H1 (cell line): Measurements from ENCODE around the gene GPC1. TPM values are rescaled to one million over a fixed set of nuclear protein-coding genes. Genes with fewer than 3 reads are reported as not detected.

Source experiments
- CTCF ChIA-PET: fragments of 300-600 bp; sonication (Branson Sonifier 250); formaldehyde crosslinking; loops from one replicate; lab custom pipeline; 2021; ENCODE audit not compliant: partially characterized antibody; lab: Charles Lee
- POLR2A ChIA-PET: fragments of 300-600 bp; sonication (Branson Sonifier 250); formaldehyde crosslinking; loops from one replicate; lab custom pipeline; 2021; ENCODE audit warnings: inconsistent platforms; ENCODE audit not compliant: partially characterized antibody; lab: Charles Lee
- DNase-seq, 2 experiments: peaks; one replicate each; pipeline versions ENCODE4 v3.0.0 to v3.0.0-alpha.2; 2010 to 2022; ENCODE audit warnings: low spot score in 2 of 2, low read depth in 1 of 2, mixed read lengths in 1 of 2
- FAIRE-seq: peaks from 2 replicates; lab custom pipeline; 2011; peaks lifted over from hg19 to GRCh38; lab: Jason Lieb, UNC
- H2AFZ ChIP-seq: 2 replicates; pipeline ENCODE4 v1.8.1; 2012; ENCODE audit warnings: low read length, inconsistent platforms
- H2AK5ac ChIP-seq: 2 replicates; pipeline ENCODE4 v1.6.1; 2013; ENCODE audit warnings: low read depth, low read length
- H2BK120ac ChIP-seq: replicated peaks from 2 replicates; pipeline ENCODE3; 2013; ENCODE audit warnings: low read depth, low read length, inconsistent platforms
- H2BK12ac ChIP-seq: 2 replicates; pipeline ENCODE4 v1.6.1; 2013; ENCODE audit warnings: low read depth, low read length
- H2BK15ac ChIP-seq: 2 replicates; pipeline ENCODE4 v1.6.1; 2013; ENCODE audit warnings: low read length
- H2BK20ac ChIP-seq: 2 replicates; pipeline ENCODE4 v1.6.1; 2013; ENCODE audit warnings: low read length
- H2BK5ac ChIP-seq: 2 replicates; pipeline ENCODE4 v1.6.1; 2013; ENCODE audit warnings: low read depth, low read length
- H3K14ac ChIP-seq: 2 replicates; pipeline ENCODE4 v1.6.1; 2013; ENCODE audit warnings: inconsistent platforms; ENCODE audit not compliant: insufficient read length
- H3K18ac ChIP-seq: 2 replicates; pipeline ENCODE4 v1.6.1; 2013; ENCODE audit warnings: low read length; ENCODE audit errors: extremely low read depth
- H3K23ac ChIP-seq: 2 replicates; pipeline ENCODE4 v1.6.1; 2013; ENCODE audit warnings: inconsistent platforms; ENCODE audit not compliant: insufficient read length
- H3K23me2 ChIP-seq: 2 replicates; pipeline ENCODE4 v1.6.1; 2013; ENCODE audit warnings: low read depth, low read length
- H3K27ac ChIP-seq: 2 replicates; pipeline ENCODE4 v1.6.1; 2011; ENCODE audit warnings: low read depth, low read length, inconsistent platforms
- H3K27me3 ChIP-seq, 4 experiments: replicated peaks in 1 of 4; 1 replicate in 1 of 4; 2 replicates in 3 of 4; pipeline versions ENCODE4 v1.6.1 to v1.8.1; 2011 to 2013; ENCODE audit warnings: low read length in 3 of 4, mild to moderate bottlenecking in 3 of 4, inconsistent platforms in 2 of 4, mixed read lengths in 2 of 4, moderate library complexity in 1 of 4; ENCODE audit not compliant: control insufficient read depth in 3 of 4, insufficient read depth in 3 of 4; ENCODE audit errors: extremely low read depth in 1 of 4
- H3K36me3 ChIP-seq, 4 experiments: 2 replicates each; pipeline versions ENCODE4 v1.6.1 to v1.8.1; 2011 to 2013; ENCODE audit warnings: mild to moderate bottlenecking in 4 of 4, low read length in 3 of 4, moderate library complexity in 2 of 4, control low read depth in 1 of 4, inconsistent platforms in 1 of 4; ENCODE audit not compliant: insufficient read depth in 4 of 4, control insufficient read depth in 2 of 4
- H3K4ac ChIP-seq: replicated peaks from 2 replicates; pipeline ENCODE3; 2013; ENCODE audit warnings: low read length, low read depth, mixed read lengths, inconsistent platforms; ENCODE audit not compliant: insufficient read length
- H3K4me1 ChIP-seq, 4 experiments: replicated peaks in 1 of 4; 1 replicate in 1 of 4; 2 replicates in 3 of 4; pipeline versions ENCODE4 v1.6.1 to v1.8.1; 2011 to 2013; ENCODE audit warnings: low read length in 3 of 4, inconsistent platforms in 2 of 4, mixed read lengths in 1 of 4; ENCODE audit not compliant: insufficient read depth in 4 of 4, control insufficient read depth in 3 of 4
- H3K4me2 ChIP-seq, 2 experiments: 2 replicates each; pipeline versions ENCODE4 v1.6.1 to v1.8.1; 2011 to 2013; ENCODE audit warnings: low read depth in 2 of 2, low read length in 2 of 2, control low read depth in 1 of 2, inconsistent platforms in 1 of 2, mild to moderate bottlenecking in 1 of 2; ENCODE audit not compliant: insufficient read depth in 1 of 2
- H3K4me3 ChIP-seq, 4 experiments: fragments of 200-600, 300-600 bp in 1 of 4; sonication (generic), shearing (Covaris generic), sonication (Bioruptor Twin) in 1 of 4; 2 replicates each; pipeline versions ENCODE4 v1.5.1 to v1.8.1; 2011 to 2016; ENCODE audit warnings: low read length in 4 of 4, low read depth in 3 of 4, control low read depth in 2 of 4, inconsistent platforms in 2 of 4, mild to moderate bottlenecking in 2 of 4, mixed read lengths in 1 of 4, moderate library complexity in 1 of 4; ENCODE audit not compliant: insufficient read depth in 2 of 4; ENCODE audit errors: extremely low read depth in 1 of 4
- H3K56ac ChIP-seq: replicated peaks from 2 replicates; pipeline ENCODE3; 2013; ENCODE audit warnings: low read depth, mild to moderate bottlenecking, mixed read lengths, low read length, inconsistent platforms; ENCODE audit not compliant: insufficient read length
- H3K79me1 ChIP-seq: 2 replicates; pipeline ENCODE4 v1.6.1; 2013; ENCODE audit warnings: low read depth, low read length, control low read depth
- H3K79me2 ChIP-seq, 2 experiments: 2 replicates each; pipeline versions ENCODE4 v1.6.1 to v1.8.1; 2012 to 2013; ENCODE audit warnings: low read length in 2 of 2, mild to moderate bottlenecking in 2 of 2, inconsistent platforms in 1 of 2; ENCODE audit not compliant: insufficient read depth in 2 of 2, control insufficient read depth in 1 of 2
- H3K9ac ChIP-seq, 4 experiments: replicated peaks in 1 of 4; 1 replicate in 1 of 4; 2 replicates in 3 of 4; pipeline versions ENCODE4 v1.6.1 to v1.8.1; 2011 to 2013; ENCODE audit warnings: low read depth in 3 of 4, low read length in 3 of 4, control low read depth in 2 of 4, mild to moderate bottlenecking in 2 of 4, moderate library complexity in 2 of 4, inconsistent platforms in 1 of 4; ENCODE audit errors: extremely low read depth in 1 of 4
- H3K9me3 ChIP-seq, 2 experiments: 2 replicates each; pipeline versions ENCODE4 v1.6.1 to v1.8.1; 2012 to 2013; ENCODE audit warnings: mild to moderate bottlenecking in 2 of 2, moderate library complexity in 2 of 2, control low read depth in 1 of 2, inconsistent platforms in 1 of 2, low read depth in 1 of 2, low read length in 1 of 2, mixed read lengths in 1 of 2; ENCODE audit not compliant: insufficient read depth in 2 of 2
- H4K20me1 ChIP-seq, 2 experiments: replicated peaks in 1 of 2; 2 replicates each; pipeline versions ENCODE3 to v1.8.1; 2011 to 2013; ENCODE audit warnings: inconsistent platforms in 2 of 2, low read length in 2 of 2, mild to moderate bottlenecking in 1 of 2; ENCODE audit not compliant: insufficient read depth in 2 of 2, control insufficient read depth in 1 of 2
- H4K5ac ChIP-seq: 2 replicates; pipeline ENCODE4 v1.6.1; 2013; ENCODE audit warnings: low read length, low read depth, mixed read lengths, inconsistent platforms; ENCODE audit not compliant: insufficient read length
- H4K8ac ChIP-seq: 2 replicates; pipeline ENCODE4 v1.8.0; 2013; ENCODE audit warnings: mild to moderate bottlenecking, moderate library complexity, low read length, inconsistent platforms; ENCODE audit not compliant: insufficient read depth; ENCODE audit errors: extremely low read depth
- H4K91ac ChIP-seq: replicated peaks from 2 replicates; pipeline ENCODE3; 2013; ENCODE audit warnings: low read length, mixed read lengths, inconsistent platforms; ENCODE audit not compliant: insufficient read length
- ATF2 ChIP-seq: IDR thresholded peaks from 2 replicates; pipeline ENCODE4 v1.6.1; 2012; ENCODE audit warnings: low read length, inconsistent platforms
- CEBPB ChIP-seq: IDR thresholded peaks from 2 replicates; pipeline ENCODE4 v1.6.1; 2012; ENCODE audit warnings: low read depth, low read length
- PHF8 ChIP-seq: fragments of 200-600 bp; sonication (generic); conservative IDR thresholded peaks from 2 replicates; pipeline ENCODE4 v1.7.1; 2012; ENCODE audit warnings: low read depth, mild to moderate bottlenecking, inconsistent platforms, low read length, moderate library complexity
- SAP30 ChIP-seq: fragments of 300-600 bp; sonication (generic); IDR thresholded peaks from 2 replicates; pipeline ENCODE4 v1.7.1; 2012; ENCODE audit warnings: low read length, moderate library complexity, mild to moderate bottlenecking, inconsistent platforms; ENCODE audit not compliant: insufficient read depth, insufficient replicate concordance
- SIX5 ChIP-seq: IDR thresholded peaks from 2 replicates; pipeline ENCODE4 v1.6.1; 2011; ENCODE audit warnings: mild to moderate bottlenecking, low read depth, low read length
- SRF ChIP-seq: IDR thresholded peaks from 2 replicates; pipeline ENCODE4 v1.6.1; 2011; ENCODE audit warnings: mild to moderate bottlenecking, low read depth, low read length, moderate library complexity
- YY1 ChIP-seq: IDR thresholded peaks from 2 replicates; pipeline ENCODE4 v1.6.1; 2011; ENCODE audit warnings: low read depth, mild to moderate bottlenecking, low read length
- WGBS, 2 experiments: shearing (Covaris generic) in 1 of 2; methylation state at CpG; one replicate each; pipeline versions ENCODE4 v1.1.6 to v1.1.7; 2013 to 2015; ENCODE audit warnings: low lambda C conversion rate in 2 of 2, mixed read lengths in 2 of 2, inconsistent platforms in 1 of 2, low coverage in 1 of 2, missing lambda C conversion rate in 1 of 2; ENCODE audit not compliant: insufficient replicate concordance in 2 of 2, insufficient coverage in 1 of 2, insufficient read length in 1 of 2; ENCODE audit errors: extremely low coverage in 1 of 2, missing lambda C conversion rate in 1 of 2; 5-methylcytosine and 5-hydroxymethylcytosine counted together
- polyA plus RNA-seq, 7 experiments: library from polyadenylated mRNA; depleted of rRNA in 3 of 7; stranded (reverse) in 5 of 7; unstranded in 2 of 7; fragments of >200 nt in 5 of 7; fragments of 200-250 nt in 2 of 7; gene quantifications; 1 replicate in 5 of 7; 2 replicates in 1 of 7; 4 replicates in 1 of 7; pipeline versions ENCODE4 v1.2.1 to v1.2.3, GENCODE V29; 2011 to 2013; ENCODE audit warnings: missing spikeins in 2 of 7, mixed read lengths in 2 of 7
- total RNA-seq: library from RNA; stranded (reverse); fragmentation: NEBNext Ultra II Directional; extraction: Animal tissue kit (Norgen Biotek cat#: 25700); gene quantifications from 2 replicates; pipeline ENCODE4 v1.2.1, GENCODE V29; 2021

Gene GPC1
- total and polyA plus RNA-seq, 2 of the 8 experiments (the other 6 are each of a cell fraction or from before 2014, with no cell fraction given), result 21.9 to 28.3 TPM

GRCh38 chr2:240478346-240479110 lies 43.1 kb downstream of the GPC1 start:
- no peak overlapping the region for H3K23ac ChIP-seq
- no peak overlapping the region for H2BK120ac ChIP-seq
- H3K9ac ChIP-seq, result no peak overlapping the region
- H3K27ac ChIP-seq, result no peak overlapping the region
- H3K4ac ChIP-seq, result no peak overlapping the region
- FAIRE-seq (no peak), DNase-seq (no peak)
- H3K23me2 ChIP-seq, result 0 out of 2 replicates have a peak, but pooled peaks cover 2% of the 10 kb centered on the region
- no peak overlapping the region; the same call in 1 of the 2 replicates for H4K8ac ChIP-seq
- CTCF ChIA-PET, result interaction anchor here (1.2 kb wide), 1 partner anchor 11 kb away, joined by 3 read pairs; no protein-coding TSS in a partner anchor
- H4K20me1 ChIP-seq, result no peaks in the 10 kb centered on the region
- no peak overlapping the region for H2BK15ac ChIP-seq
- H3K18ac ChIP-seq, result no peak overlapping the region
- H3K56ac ChIP-seq, result no peak overlapping the region
- H3K36me3 ChIP-seq, result no peaks in the 10 kb centered on the region
- WGBS, 2 experiments, result 91% methylated on average over 21 of the region's 21 CpGs; no CpG with 5 or more reads in 1 of the 2 experiments
- H3K14ac ChIP-seq, result no peak overlapping the region
- no peak overlapping the region for H2BK5ac ChIP-seq
- H3K4me1 ChIP-seq, result no peaks in the 10 kb centered on the region; a peak in 1 of 7 replicates
- H2AK5ac ChIP-seq, result no peak overlapping the region
- H3K27me3 ChIP-seq, result 0 out of 7 replicates have a peak, but pooled peaks cover 0 to 2% (median 0%) of the 10 kb centered on the region in 4 experiments
- H3K4me2 ChIP-seq, result no peak overlapping the region
- no peak overlapping the region for H2BK20ac ChIP-seq
- no peaks in the 10 kb centered on the region for H3K9me3 ChIP-seq
- TF ChIP-seq YY1 (no peak), SAP30 (no peak), SRF (no peak), ATF2 (no peak), SIX5 (no peak), PHF8 (no peak), CEBPB (no peak)
- H3K79me1 ChIP-seq, result no peaks in the 10 kb centered on the region
- H3K4me3 ChIP-seq, result no peak overlapping the region
- H4K91ac ChIP-seq, result no peak overlapping the region
- no peak overlapping the region for H4K5ac ChIP-seq
- H3K79me2 ChIP-seq, result no peaks in the 10 kb centered on the region
- H2BK12ac ChIP-seq, result no peak overlapping the region
- POLR2A ChIA-PET, result no interaction called here
- no peak overlapping the region for H2AFZ ChIP-seq
